ENCODE data around the gene ANKMY2.

The ANKMY2 gene

GRCh38 chr7:16558761-16559302 lies 86.7 kb downstream of the ANKMY2 start:
- H3K4me3 ChIP-seq (ENCODE audit: low read depth, low read length): no peak overlapping the region
- no peak for DNase-seq (ENCODE audit: low read depth)
- TF ChIP-seq CTCF (IDR thresholded peaks at IDR 0.05; ENCODE audit: insufficient read depth, low read depth, low read length, missing control alignments): no peak

DNA sequence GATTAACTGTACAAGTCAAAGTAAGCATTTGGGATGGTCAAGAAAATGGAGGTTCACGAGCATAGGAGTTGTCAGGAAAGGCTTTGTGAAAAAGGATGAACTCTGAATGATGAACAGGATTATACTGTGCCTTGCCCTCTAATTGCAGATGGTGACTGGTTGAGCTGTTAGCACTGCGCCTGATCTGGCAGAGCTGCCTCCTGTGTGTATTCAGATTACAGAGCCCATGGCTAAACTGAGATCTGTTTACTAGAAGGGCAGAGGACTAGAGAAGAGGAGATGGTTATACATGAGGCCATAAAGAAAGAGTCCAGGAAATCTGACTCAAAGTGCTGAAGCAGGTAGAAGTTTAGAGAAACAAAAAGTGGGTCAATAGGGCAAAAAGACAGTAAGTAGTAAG lies 89.2 kb downstream of the ANKMY2 start:
- no peak for DNase-seq (ENCODE audit: low read depth)
- TF ChIP-seq CTCF (IDR thresholded peaks at IDR 0.05; ENCODE audit: insufficient read depth, low read depth, low read length, missing control alignments): no peak
- no peak overlapping the region for H3K4me3 ChIP-seq (ENCODE audit: low read depth, low read length)

GRCh38 chr7:16554518-16555236 lies 90.9 kb downstream of the ANKMY2 start:
- TF ChIP-seq CTCF (IDR thresholded peaks at IDR 0.05; ENCODE audit: insufficient read depth, low read depth, low read length, missing control alignments): no peak
- H3K4me3 ChIP-seq (ENCODE audit: low read depth, low read length): no peak overlapping the region
- DNase-seq (ENCODE audit: low read depth): no peak

- no peak overlapping the region for H3K4me3 ChIP-seq (ENCODE audit: low read depth, low read length)
- no peak for DNase-seq (ENCODE audit: low read depth)
- TF ChIP-seq CTCF (IDR thresholded peaks at IDR 0.05; ENCODE audit: insufficient read depth, low read depth, low read length, missing control alignments): no peak
Observed at GRCh38 chr7:16550671-16551070, 94.9 kb downstream of the ANKMY2 start.
